ENCODE results near the gene SLC29A2. TPM values are rescaled to one million over a fixed set of nuclear protein-coding genes. Genes with fewer than 3 reads are reported as not detected.

SLC29A2 gene
- total and polyA plus RNA-seq, 2 donors (not counting 3 experiments of a cell fraction or from before 2014, with no cell fraction given): 2.4 to 5.2 TPM

DNA sequence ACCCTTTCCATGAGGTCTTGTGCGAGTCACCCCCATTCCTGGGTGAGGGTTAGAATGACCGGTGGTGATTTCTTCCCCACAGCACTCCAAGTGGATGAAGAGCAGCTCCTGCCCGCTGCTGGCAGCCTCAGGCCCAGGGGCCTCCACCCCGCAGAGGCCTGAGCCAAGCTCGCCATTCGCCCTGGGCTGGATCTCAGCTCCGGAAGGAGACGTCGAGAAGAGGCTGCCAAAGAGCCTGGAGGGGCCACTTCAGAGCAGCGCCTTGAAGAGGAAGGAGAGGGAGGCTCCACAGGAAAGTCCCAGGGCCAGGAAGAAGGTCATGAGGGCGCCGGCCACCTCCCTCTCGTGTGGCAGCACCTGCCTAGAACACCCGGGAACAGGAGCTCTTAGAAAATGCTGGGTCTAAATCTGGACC is 8.4 kb downstream of the SLC29A2 start:
- DNase-seq (ENCODE audit: low read depth, low spot score) (no peak), FAIRE-seq (no peak)
- no peak for TF ChIP-seq POLR2A (IDR thresholded peaks at IDR 0.05; ENCODE audit: low read depth, low read length)
- TF ChIP-seq GATA2 (IDR thresholded peaks at IDR 0.05; ENCODE audit: insufficient read depth, insufficient read length, low read depth, low read length): no peak
- no peak for TF ChIP-seq JUN (IDR thresholded peaks at IDR 0.05; ENCODE audit: borderline replicate concordance, insufficient read depth, insufficient read length, low read depth)
- TF ChIP-seq FOS (IDR thresholded peaks at IDR 0.05; ENCODE audit: borderline replicate concordance, insufficient read depth, low read length): no peak
- no peak for TF ChIP-seq MYC (IDR thresholded peaks at IDR 0.05; ENCODE audit: low read depth, low read length)
- Histone ChIP-seq H4K20me1 (replicated peaks; ENCODE audit: control insufficient read depth, extremely low read depth, insufficient read depth, low read length) (no peaks in the 10 kb centered on the region), H3K4me1 (ENCODE audit: control insufficient read depth, extremely low read depth, insufficient read depth, low read length) (no peaks in the 10 kb centered on the region), H3K9ac (replicated peaks; ENCODE audit: extremely low read depth, insufficient read depth, low read length) (no peak overlapping the region), H3K4me2 (ENCODE audit: insufficient read depth, low read length) (no peak overlapping the region), H3K36me3 (ENCODE audit: control insufficient read depth in 2 of 2, extremely low read depth in 1 of 2, insufficient read depth in 2 of 2, low read length in 2 of 2) (no peaks in the 10 kb centered on the region), H3K4me3 (replicated peaks in 1 of 3; ENCODE audit: insufficient read depth in 1 of 3, low read depth in 1 of 3, low read length in 3 of 3) (no peak overlapping the region), H3K79me2 (ENCODE audit: control insufficient read depth, insufficient read depth, low read length) (no peaks in the 10 kb centered on the region), H3K9me1 (replicated peaks; ENCODE audit: control insufficient read depth, extremely low read depth, insufficient read depth, low read length) (no peaks in the 10 kb centered on the region), H3K27me3 (ENCODE audit: control insufficient read depth in 2 of 2, insufficient read depth in 2 of 2, low read length in 2 of 2) (no peaks in the 10 kb centered on the region), H3K27ac (ENCODE audit: insufficient read depth, low read depth, low read length) (no peak overlapping the region), H2AFZ (ENCODE audit: low read depth, low read length) (no peak overlapping the region), H3K9me3 (replicated peaks; ENCODE audit: control insufficient read depth, insufficient read depth, low read length) (no peaks in the 10 kb centered on the region)
- dilution Hi-C loops (cut with MboI; ENCODE audit: extremely low pct_ligation_motif_present, low sequenced_read_pairs): no loop called here
- POLR2A ChIA-PET: no interaction called here
- CTCF ChIA-PET: interaction anchor here (0.7 to 2.5 kb wide), 12 partner anchors 9 to 70 kb away, joined by 3 to 12 read pairs (median 4); partner anchors contain the start of gene B4GAT1
- BruUV-seq (replicated peaks): no TSS peak
- intact Hi-C loops (cut with micrococcal nuclease): no loop called here

DNA sequence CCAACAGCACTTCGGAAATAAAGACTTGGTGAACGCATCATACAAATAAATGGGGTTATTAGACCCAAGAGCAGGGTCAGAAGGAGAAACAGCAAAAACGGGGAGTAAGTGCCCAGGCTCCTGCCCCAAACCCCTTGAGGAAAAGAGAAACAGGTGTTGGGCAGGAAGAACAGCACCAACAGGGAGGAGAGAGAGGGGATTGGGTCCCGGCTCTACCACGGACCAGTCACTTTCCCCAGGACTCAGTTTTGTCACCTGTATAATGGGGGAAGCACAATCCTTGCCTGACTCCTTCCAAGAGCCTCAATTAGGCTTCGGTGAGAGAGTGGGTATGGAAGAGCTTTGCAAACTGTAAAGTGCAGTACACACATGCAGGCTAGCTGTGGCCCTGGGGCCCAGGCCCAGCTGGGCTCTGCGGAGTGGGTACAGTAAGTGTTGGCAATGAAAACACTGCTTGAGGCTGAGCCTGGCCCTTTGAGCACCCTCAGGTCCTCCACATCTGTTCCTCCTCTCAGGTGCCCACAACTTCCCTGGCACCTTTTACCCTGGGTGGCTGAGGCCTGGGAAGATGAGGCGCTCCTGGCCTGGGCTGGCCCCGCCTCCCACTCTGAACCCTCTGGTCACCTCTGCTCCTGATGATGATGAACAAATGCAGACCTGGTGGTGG is 8.9 kb downstream of the SLC29A2 start:
- ChIA-PET POLR2A (no interaction called here), CTCF (interaction anchor here (0.9 to 2.5 kb wide), 9 partner anchors 8 to 59 kb away, joined by 3 to 12 read pairs (median 5); partner anchors contain the start of gene B4GAT1)
- Histone ChIP-seq H3K9ac (replicated peaks; ENCODE audit: extremely low read depth, insufficient read depth, low read length) (no peak overlapping the region), H3K4me1 (ENCODE audit: control insufficient read depth, extremely low read depth, insufficient read depth, low read length) (no peaks in the 10 kb centered on the region), H3K4me2 (ENCODE audit: insufficient read depth, low read length) (no peak overlapping the region), H3K9me3 (replicated peaks; ENCODE audit: control insufficient read depth, insufficient read depth, low read length) (no peaks in the 10 kb centered on the region), H2AFZ (ENCODE audit: low read depth, low read length) (no peak overlapping the region), H3K79me2 (ENCODE audit: control insufficient read depth, insufficient read depth, low read length) (no peaks in the 10 kb centered on the region), H3K4me3 (replicated peaks in 1 of 3; ENCODE audit: insufficient read depth in 1 of 3, low read depth in 1 of 3, low read length in 3 of 3) (no peak overlapping the region), H3K27me3 (ENCODE audit: control insufficient read depth in 2 of 2, insufficient read depth in 2 of 2, low read length in 2 of 2) (no peaks in the 10 kb centered on the region), H3K36me3 (ENCODE audit: control insufficient read depth in 2 of 2, extremely low read depth in 1 of 2, insufficient read depth in 2 of 2, low read length in 2 of 2) (no peaks in the 10 kb centered on the region), H3K27ac (ENCODE audit: insufficient read depth, low read depth, low read length) (no peak overlapping the region), H3K9me1 (replicated peaks; ENCODE audit: control insufficient read depth, extremely low read depth, insufficient read depth, low read length) (no peaks in the 10 kb centered on the region), H4K20me1 (replicated peaks; ENCODE audit: control insufficient read depth, extremely low read depth, insufficient read depth, low read length) (no peaks in the 10 kb centered on the region)
- intact Hi-C loops (cut with micrococcal nuclease): no loop called here
- TF ChIP-seq, protein P1, sequence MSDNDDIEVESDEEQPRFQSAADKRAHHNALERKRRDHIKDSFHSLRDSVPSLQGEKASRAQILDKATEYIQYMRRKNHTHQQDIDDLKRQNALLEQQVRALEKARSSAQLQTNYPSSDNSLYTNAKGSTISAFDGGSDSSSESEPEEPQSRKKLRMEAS (IDR thresholded peaks at IDR 0.05; ENCODE audit: insufficient read depth, insufficient read length): no peak
- no peak for TF ChIP-seq EZH2 (IDR thresholded peaks at IDR 0.05; ENCODE audit: borderline replicate concordance, low read depth, low read length, severe bottlenecking)
- no peak for TF ChIP-seq POLR2A (IDR thresholded peaks at IDR 0.05; ENCODE audit: low read depth, low read length)
- no peak for DNase-seq (ENCODE audit: low read depth, low spot score)
- dilution Hi-C loops (cut with MboI; ENCODE audit: extremely low pct_ligation_motif_present, low sequenced_read_pairs): no loop called here
- no TSS peak for BruUV-seq (replicated peaks)
- no peak for FAIRE-seq
